Coronary artery (tissue), 2 donors: ENCODE results near the gene NDUFC2.

ENCODE experiments used
- DNase-seq: peaks from one replicate; pipeline ENCODE4 v3.0.0-alpha.2; 2017; ENCODE audit warnings: low spot score
- H3K27ac ChIP-seq, 2 donors: fragments of 200-600 bp; sonication (generic); one replicate each; pipeline ENCODE4 v1.5.1; 2016 to 2019
- H3K4me3 ChIP-seq: fragments of 200-600 bp; sonication (generic); 2 replicates; pipeline ENCODE4 v1.5.1; 2016; ENCODE audit warnings: mild to moderate bottlenecking, moderate library complexity
- TF ChIP-seq, protein P1 (sequence below): fragments of 200-600 bp; sonication (generic); IDR thresholded peaks from one replicate; pipeline ENCODE4 v1.5.1; 2019; ENCODE audit warnings: antibody characterized with exemption

Gene NDUFC2

DNA sequence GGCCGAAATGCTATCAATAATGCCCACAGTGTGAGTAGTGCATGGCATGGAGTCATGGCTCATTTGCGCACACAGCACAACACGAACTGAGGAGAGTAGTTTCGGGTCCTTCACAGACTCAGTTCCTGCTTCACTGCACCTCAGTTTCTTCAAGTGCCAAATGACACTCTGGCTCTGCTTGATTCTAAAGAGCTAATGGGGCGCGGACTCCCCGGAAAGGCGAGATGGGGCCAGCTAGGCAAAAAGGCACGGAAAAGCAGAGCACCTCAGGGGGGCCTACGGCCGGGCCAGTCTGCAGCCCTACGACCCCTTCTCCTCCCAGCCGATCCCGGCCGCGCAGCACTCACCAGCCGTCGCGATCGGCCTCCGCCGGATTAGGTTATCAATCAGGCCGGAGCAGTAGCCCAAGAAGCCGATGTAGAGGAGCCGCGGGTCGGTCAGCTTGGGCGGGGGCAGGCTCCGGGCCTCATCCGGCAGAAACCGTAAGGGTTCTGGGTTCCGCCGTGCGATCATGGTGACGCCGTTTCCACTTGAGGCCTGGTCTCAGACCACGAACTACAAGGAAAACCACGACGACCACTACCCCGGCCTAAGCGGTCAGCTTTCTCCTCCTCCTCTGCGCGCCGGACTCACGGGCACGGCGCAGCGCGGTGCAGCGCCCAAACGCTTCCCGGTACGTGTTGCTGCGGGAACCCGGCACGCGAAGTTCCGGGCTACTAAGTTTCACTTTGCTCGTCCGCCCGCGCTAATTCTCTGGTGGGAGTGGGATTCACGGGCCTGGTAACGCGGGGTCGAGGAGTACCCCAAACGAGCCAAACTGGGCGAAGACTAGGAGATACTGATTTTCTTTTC is at the start of gene NDUFC2:
TSS of gene NDUFC2 (minus strand) at position 631 of the 852 bp plus-strand sequence. CDS start at position 513, 118 bp downstream.
- DNase-seq = peak; percentile 89
- TF ChIP-seq, protein P1, sequence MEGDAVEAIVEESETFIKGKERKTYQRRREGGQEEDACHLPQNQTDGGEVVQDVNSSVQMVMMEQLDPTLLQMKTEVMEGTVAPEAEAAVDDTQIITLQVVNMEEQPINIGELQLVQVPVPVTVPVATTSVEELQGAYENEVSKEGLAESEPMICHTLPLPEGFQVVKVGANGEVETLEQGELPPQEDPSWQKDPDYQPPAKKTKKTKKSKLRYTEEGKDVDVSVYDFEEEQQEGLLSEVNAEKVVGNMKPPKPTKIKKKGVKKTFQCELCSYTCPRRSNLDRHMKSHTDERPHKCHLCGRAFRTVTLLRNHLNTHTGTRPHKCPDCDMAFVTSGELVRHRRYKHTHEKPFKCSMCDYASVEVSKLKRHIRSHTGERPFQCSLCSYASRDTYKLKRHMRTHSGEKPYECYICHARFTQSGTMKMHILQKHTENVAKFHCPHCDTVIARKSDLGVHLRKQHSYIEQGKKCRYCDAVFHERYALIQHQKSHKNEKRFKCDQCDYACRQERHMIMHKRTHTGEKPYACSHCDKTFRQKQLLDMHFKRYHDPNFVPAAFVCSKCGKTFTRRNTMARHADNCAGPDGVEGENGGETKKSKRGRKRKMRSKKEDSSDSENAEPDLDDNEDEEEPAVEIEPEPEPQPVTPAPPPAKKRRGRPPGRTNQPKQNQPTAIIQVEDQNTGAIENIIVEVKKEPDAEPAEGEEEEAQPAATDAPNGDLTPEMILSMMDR = no peak
- peak within 1 kb of the TSS; percentile 84 for H3K4me3 ChIP-seq
- H3K27ac ChIP-seq = peak within 1 kb of the TSS; percentile 61 to 78

DNA sequence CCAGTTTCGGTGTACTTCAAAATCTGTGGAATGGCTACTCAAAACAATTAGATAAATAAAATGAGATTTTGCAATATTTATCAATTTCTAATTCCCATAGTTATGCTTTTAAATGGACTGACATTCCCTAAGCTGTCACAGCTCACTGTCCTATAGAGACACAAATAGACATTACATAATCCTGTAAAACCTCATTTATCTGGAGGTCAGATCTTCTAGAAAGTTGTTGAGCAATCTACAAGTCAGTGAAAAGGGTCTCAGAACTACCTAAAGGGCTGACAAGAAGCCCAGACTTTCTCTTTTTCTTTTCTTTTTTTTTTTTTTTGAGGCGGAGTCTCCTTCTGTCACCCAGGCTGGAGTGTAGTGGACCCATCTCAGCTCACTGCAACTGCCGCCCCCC is 47.7 kb upstream of the NDUFC2 start:
- Histone ChIP-seq H3K4me3 (no peak overlapping the region), H3K27ac (no peak overlapping the region)
- TF ChIP-seq, protein P1 = no peak
- DNase-seq = no peak

DNA sequence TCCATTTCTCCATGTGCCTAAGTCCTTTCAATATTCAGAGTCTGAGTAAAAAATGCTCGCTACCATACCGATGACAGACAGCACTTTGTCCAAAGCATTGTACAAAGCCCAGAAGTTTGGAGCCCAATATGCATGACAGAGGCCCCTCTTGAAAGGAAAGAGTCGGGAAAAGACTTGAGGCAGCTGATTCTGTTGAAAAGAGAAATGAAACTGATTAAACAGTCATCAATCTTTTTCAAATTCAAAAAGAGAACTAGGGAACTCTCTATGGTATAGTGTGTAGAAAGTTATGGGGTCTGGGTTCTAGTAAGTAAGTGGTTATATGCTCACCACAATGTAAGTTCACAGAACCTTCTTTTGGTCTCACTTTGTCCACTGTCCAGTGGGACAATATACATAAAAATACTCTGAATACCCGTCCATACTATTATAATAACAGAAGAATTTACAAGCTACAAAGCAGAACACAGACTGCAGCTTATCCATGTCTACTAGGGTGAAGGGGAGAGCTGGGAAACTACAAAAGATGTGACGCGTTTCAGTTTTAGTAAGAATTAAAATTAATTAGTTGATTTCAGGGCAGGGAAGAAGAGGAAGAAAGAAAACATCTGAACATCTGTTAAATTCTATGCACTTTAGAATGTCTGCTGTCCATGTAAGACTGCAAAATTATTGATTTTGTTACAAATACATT is 33.1 kb upstream of the NDUFC2 start:
- DNase-seq = no peak
- TF ChIP-seq, protein P1 = no peak
- Histone ChIP-seq H3K4me3 (no peak overlapping the region), H3K27ac (no peak overlapping the region)

DNA sequence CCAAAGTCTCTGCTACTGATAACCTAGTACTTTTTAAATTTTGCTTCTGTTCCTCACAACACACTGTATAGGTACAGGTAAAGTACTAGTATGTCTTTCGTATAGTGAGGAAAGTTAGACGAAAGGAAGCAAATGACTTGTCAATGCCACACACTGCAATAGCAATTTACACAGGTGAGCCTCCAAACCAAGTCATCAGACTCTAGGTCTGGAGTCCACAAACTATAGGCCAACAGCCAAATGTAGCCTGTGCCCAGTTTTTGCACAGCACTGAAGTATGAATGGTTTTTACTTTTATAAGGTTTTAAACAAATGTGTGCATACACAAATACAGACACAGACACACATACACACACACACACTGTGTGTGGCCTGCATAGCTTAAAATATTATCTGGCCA is 31.6 kb upstream of the NDUFC2 start:
- no peak overlapping the region for H3K4me3 ChIP-seq
- H3K27ac ChIP-seq = no peak overlapping the region
- no peak for DNase-seq
- TF ChIP-seq, protein P1 = no peak

DNA sequence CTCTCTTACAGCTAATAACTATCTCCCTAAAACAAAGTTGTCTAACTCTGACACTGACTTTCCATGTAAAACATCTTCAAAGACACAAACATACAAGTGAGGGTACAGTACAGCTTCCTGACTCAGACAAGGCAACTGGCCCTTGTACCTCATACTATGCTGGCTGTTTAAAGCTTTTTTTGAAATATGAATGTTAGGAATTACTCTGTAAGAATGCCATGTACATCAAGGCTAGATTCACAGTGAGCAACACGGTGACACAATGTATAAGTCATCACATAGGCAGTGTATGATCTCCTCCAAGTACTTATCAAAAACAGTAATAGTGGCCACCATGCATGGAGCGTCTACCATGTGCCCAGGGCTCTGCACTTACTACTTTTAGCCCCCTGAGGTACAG is 31.2 kb upstream of the NDUFC2 start:
- H3K27ac ChIP-seq = no peak overlapping the region
- DNase-seq = no peak
- no peak overlapping the region for H3K4me3 ChIP-seq
- TF ChIP-seq, protein P1 = no peak

DNA sequence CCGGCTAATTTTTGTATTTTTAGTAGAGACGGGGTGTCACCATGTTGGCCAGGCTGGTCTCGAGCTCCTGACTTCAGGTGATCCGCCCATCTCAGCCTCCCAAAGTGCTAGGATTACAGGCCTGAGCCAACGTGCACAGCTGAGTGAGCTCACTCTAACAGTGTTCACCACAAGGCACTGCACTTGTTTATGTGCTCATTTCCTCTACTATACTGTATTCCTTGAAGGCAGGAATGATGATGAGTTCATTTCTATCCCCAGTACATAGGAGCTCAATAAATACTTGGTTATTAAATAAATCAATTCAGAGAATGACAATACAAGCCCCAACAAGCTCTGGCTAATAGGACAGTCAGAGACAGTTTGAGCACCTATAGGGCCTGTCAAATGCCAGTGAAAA is 30.7 kb upstream of the NDUFC2 start:
- DNase-seq = no peak
- TF ChIP-seq, protein P1 = no peak
- Histone ChIP-seq H3K4me3 (no peak overlapping the region), H3K27ac (no peak overlapping the region)
